ENCODE data around the gene CFAP298.
A peak's percentile ranks its signal among the peaks of the same experiment; 100 is the strongest.
"Not testable (repeated sequence)": the region's sequence is repeated elsewhere in the genome, so short reads cannot be mapped to it uniquely, and the experiment has no call there.

The CFAP298 gene

GRCh38 chr21:32612075-32612998, at the start of gene CFAP298:
CFAP298 (minus strand) TSS chr21:32612377; CDS start chr21:32612243, 134 bp downstream.
- DNase-seq (ENCODE audit: low read depth), result peak; percentile 97

- not testable (repeated sequence) for DNase-seq (ENCODE audit: low read depth)
Measured at GRCh38 chr21:32661026-32661782, 49.0 kb upstream of the CFAP298 start.

GRCh38 chr21:32658524-32658923, 46.3 kb upstream of the CFAP298 start:
- DNase-seq (ENCODE audit: low read depth), result no peak

GRCh38 chr21:32653326-32653901, 41.2 kb upstream of the CFAP298 start:
- DNase-seq (ENCODE audit: low read depth), result peak; percentile 18

GRCh38 chr21:32648165-32648564, 36.0 kb upstream of the CFAP298 start:
- peak; percentile 9 for DNase-seq (ENCODE audit: low read depth)

GRCh38 chr21:32645261-32646182, 33.3 kb upstream of the CFAP298 start:
- DNase-seq (ENCODE audit: low read depth), result no peak

- DNase-seq (ENCODE audit: low read depth), result no peak
Measured at GRCh38 chr21:32641710-32642698, 29.8 kb upstream of the CFAP298 start.

GRCh38 chr21:32626621-32627196, 14.5 kb upstream of the CFAP298 start:
- DNase-seq (ENCODE audit: low read depth), result peak; percentile 44

GRCh38 chr21:32618218-32618617, 6.0 kb upstream of the CFAP298 start:
- not testable (repeated sequence) for DNase-seq (ENCODE audit: low read depth)

GRCh38 chr21:32613436-32614043, 1.4 kb upstream of the CFAP298 start:
- DNase-seq (ENCODE audit: low read depth), result no peak

- no peak for DNase-seq (ENCODE audit: low read depth)
Measured at GRCh38 chr21:32612999-32613337, 791 bp upstream of the CFAP298 start.

- peak; percentile 29 for DNase-seq (ENCODE audit: low read depth)
Measured at GRCh38 chr21:32611471-32611997, 643 bp downstream of the CFAP298 start.

- DNase-seq (ENCODE audit: low read depth), result not testable (repeated sequence)
Measured at GRCh38 chr21:32610940-32611339, 1.2 kb downstream of the CFAP298 start.

GRCh38 chr21:32608851-32609250, 3.3 kb downstream of the CFAP298 start:
- no peak for DNase-seq (ENCODE audit: low read depth)

- DNase-seq (ENCODE audit: low read depth), result no peak
Measured at GRCh38 chr21:32605469-32605868, 6.7 kb downstream of the CFAP298 start.

- no peak for DNase-seq (ENCODE audit: low read depth)
Measured at GRCh38 chr21:32604464-32604863, 7.7 kb downstream of the CFAP298 start.

GRCh38 chr21:32603131-32603530, 9.0 kb downstream of the CFAP298 start:
- DNase-seq (ENCODE audit: low read depth), result no peak

- no peak for DNase-seq (ENCODE audit: low read depth)
Measured at GRCh38 chr21:32602099-32602498, 10.1 kb downstream of the CFAP298 start.

- no peak for DNase-seq (ENCODE audit: low read depth)
Measured at GRCh38 chr21:32599526-32599925, 12.7 kb downstream of the CFAP298 start.

All from iris pigment epithelial cell (primary cell).